ENCODE data around the gene KCTD2. TPM values are rescaled to one million over a fixed set of nuclear protein-coding genes. Genes with fewer than 3 reads are reported as not detected.

Gene KCTD2
- total and polyA plus RNA-seq, 2 of the 13 experiments (the other 11 are each of a cell fraction or from before 2014, with no cell fraction given), result 28.3 to 32.6 TPM

DNA sequence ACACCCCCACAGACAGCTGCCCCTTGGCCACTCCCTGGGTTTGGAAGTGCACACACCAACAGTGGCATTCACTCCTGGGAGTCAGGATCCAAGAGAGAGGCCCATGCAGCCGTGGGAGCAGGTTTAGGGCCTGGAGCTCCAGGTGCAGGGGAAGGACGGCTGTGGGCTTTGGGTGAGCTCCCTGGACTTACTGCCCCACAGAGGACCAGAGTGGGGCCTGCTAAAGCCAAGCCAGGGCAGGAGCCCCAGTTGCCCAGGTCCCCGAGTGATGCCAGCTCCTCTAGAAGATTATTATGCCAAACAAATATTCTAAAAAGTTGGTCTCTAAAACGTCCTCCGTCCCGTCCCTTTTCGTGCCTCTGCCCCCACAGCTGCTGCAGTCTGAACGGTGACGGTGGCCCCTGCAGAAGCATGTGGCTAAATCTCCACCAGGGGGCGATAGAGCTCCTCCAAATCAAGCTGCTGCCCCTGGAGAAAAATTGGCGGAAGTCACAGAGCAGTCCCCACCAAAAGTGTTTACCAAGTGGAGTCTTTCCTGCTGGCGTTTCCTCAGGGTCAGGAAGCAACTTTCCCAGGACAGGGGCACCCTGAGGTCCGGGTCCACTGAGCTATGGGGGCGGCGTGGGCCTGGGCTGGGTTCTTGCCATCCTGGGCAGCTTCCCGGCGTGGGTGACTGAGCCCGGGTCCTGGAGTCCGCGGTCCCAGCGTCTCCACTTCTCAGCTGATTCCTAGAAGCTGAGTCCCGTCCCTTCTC is 67.0 kb downstream of the KCTD2 start (continued):
- TF ChIP-seq, protein P1, sequence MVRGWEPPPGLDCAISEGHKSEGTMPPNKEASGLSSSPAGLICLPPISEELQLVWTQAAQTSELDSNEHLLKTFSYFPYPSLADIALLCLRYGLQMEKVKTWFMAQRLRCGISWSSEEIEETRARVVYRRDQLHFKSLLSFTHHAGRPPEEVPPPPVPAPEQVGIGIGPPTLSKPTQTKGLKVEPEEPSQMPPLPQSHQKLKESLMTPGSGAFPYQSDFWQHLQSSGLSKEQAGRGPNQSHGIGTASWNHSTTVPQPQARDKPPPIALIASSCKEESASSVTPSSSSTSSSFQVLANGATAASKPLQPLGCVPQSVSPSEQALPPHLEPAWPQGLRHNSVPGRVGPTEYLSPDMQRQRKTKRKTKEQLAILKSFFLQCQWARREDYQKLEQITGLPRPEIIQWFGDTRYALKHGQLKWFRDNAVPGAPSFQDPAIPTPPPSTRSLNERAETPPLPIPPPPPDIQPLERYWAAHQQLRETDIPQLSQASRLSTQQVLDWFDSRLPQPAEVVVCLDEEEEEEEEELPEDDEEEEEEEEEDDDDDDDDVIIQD (CRISPR knock-in tag; IDR thresholded peaks at IDR 0.05; ENCODE audit: low read depth), result no peak
- no peak for TF ChIP-seq SP2 (CRISPR knock-in tag; IDR thresholded peaks at IDR 0.05)
- TF ChIP-seq ZFAT (CRISPR knock-in tag; conservative IDR thresholded peaks at IDR 0.05), result no peak
- TF ChIP-seq ZNF496 (CRISPR knock-in tag; IDR thresholded peaks at IDR 0.05; ENCODE audit: insufficient replicate concordance), result no peak
- TF ChIP-seq, protein P2, sequence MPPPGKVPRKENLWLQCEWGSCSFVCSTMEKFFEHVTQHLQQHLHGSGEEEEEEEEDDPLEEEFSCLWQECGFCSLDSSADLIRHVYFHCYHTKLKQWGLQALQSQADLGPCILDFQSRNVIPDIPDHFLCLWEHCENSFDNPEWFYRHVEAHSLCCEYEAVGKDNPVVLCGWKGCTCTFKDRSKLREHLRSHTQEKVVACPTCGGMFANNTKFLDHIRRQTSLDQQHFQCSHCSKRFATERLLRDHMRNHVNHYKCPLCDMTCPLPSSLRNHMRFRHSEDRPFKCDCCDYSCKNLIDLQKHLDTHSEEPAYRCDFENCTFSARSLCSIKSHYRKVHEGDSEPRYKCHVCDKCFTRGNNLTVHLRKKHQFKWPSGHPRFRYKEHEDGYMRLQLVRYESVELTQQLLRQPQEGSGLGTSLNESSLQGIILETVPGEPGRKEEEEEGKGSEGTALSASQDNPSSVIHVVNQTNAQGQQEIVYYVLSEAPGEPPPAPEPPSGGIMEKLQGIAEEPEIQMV (CRISPR knock-in tag; IDR thresholded peaks at IDR 0.05; ENCODE audit: low read depth), result peak; percentile 91
- no peak for TF ChIP-seq ZFP62 (CRISPR knock-in tag; IDR thresholded peaks at IDR 0.05)
- peak; percentile 84 for TF ChIP-seq ZNF761 (CRISPR knock-in tag; conservative IDR thresholded peaks at IDR 0.05)
- TF ChIP-seq, protein P3, sequence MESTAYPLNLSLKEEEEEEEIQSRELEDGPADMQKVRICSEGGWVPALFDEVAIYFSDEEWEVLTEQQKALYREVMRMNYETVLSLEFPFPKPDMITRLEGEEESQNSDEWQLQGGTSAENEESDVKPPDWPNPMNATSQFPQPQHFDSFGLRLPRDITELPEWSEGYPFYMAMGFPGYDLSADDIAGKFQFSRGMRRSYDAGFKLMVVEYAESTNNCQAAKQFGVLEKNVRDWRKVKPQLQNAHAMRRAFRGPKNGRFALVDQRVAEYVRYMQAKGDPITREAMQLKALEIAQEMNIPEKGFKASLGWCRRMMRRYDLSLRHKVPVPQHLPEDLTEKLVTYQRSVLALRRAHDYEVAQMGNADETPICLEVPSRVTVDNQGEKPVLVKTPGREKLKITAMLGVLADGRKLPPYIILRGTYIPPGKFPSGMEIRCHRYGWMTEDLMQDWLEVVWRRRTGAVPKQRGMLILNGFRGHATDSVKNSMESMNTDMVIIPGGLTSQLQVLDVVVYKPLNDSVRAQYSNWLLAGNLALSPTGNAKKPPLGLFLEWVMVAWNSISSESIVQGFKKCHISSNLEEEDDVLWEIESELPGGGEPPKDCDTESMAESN (CRISPR knock-in tag; conservative IDR thresholded peaks at IDR 0.05), result peak; percentile 59; the same call in 1 of the 2 replicates
- no peak for TF ChIP-seq ZNF546 (CRISPR knock-in tag; conservative IDR thresholded peaks at IDR 0.05)
- no peak for TF ChIP-seq ZNF883 (CRISPR knock-in tag; IDR thresholded peaks at IDR 0.05; ENCODE audit: not compliant biosample characterization)
- peak; percentile 44; the same call in 1 of the 2 replicates for TF ChIP-seq ARNTL (CRISPR knock-in tag; IDR thresholded peaks at IDR 0.05)
- TF ChIP-seq SOX13 (IDR thresholded peaks at IDR 0.05), result no peak
- TF ChIP-seq SOX13 (CRISPR knock-in tag; conservative IDR thresholded peaks at IDR 0.05 in 1 of 2, IDR thresholded peaks at IDR 0.05 in 1 of 2), result 0 out of 4 replicates have a peak, but pooled peaks of 1 of the 2 experiments have one; percentile 17
- TF ChIP-seq, protein P4, sequence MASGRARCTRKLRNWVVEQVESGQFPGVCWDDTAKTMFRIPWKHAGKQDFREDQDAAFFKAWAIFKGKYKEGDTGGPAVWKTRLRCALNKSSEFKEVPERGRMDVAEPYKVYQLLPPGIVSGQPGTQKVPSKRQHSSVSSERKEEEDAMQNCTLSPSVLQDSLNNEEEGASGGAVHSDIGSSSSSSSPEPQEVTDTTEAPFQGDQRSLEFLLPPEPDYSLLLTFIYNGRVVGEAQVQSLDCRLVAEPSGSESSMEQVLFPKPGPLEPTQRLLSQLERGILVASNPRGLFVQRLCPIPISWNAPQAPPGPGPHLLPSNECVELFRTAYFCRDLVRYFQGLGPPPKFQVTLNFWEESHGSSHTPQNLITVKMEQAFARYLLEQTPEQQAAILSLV (CRISPR knock-in tag; IDR thresholded peaks at IDR 0.05; ENCODE audit: borderline replicate concordance), result 0 out of 2 replicates have a peak, but pooled peaks have one; percentile 60
- TF ChIP-seq, protein P5, sequence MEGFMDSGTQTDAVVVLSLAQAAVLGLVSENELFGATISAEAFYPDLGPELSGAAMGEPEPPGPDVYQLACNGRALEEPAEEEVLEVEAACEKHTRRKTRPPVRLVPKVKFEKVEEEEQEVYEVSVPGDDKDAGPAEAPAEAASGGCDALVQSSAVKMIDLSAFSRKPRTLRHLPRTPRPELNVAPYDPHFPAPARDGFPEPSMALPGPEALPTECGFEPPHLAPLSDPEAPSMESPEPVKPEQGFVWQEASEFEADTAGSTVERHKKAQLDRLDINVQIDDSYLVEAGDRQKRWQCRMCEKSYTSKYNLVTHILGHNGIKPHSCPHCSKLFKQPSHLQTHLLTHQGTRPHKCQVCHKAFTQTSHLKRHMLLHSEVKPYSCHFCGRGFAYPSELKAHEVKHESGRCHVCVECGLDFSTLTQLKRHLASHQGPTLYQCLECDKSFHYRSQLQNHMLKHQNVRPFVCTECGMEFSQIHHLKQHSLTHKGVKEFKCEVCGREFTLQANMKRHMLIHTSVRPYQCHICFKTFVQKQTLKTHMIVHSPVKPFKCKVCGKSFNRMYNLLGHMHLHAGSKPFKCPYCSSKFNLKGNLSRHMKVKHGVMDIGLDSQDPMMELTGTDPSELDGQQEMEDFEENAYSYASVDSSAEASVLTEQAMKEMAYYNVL (CRISPR knock-in tag; IDR thresholded peaks at IDR 0.05; ENCODE audit: borderline replicate concordance), result peak; percentile 65; the same call in 1 of the 2 replicates
- TF ChIP-seq RFX3 (CRISPR knock-in tag; IDR thresholded peaks at IDR 0.05), result no peak
- no peak for TF ChIP-seq ZNF720 (CRISPR knock-in tag; IDR thresholded peaks at IDR 0.05)
- TF ChIP-seq PCBP2 (optimal IDR thresholded peaks at IDR 0.05; ENCODE audit: low read depth, low read length, poor library complexity, severe bottlenecking), result no peak

Measured in HepG2 (cell line).